ENCODE data around the gene P2RY12.

The P2RY12 gene

GRCh38 chr3:151328298-151328995 lies 56.1 kb downstream of the P2RY12 start:
- no peak; the same call in 1 of the 2 replicates for TF ChIP-seq CTCF (IDR thresholded peaks at IDR 0.05; ENCODE audit: low read depth, low read length)
- DNase-seq (ENCODE audit: extremely low read depth, low read depth), result no peak

- no peak for DNase-seq (ENCODE audit: extremely low read depth, low read depth)
Observed at GRCh38 chr3:151327571-151328198, 56.9 kb downstream of the P2RY12 start.

GRCh38 chr3:151322511-151322910 lies 62.0 kb downstream of the P2RY12 start:
- no peak for TF ChIP-seq CTCF (IDR thresholded peaks at IDR 0.05; ENCODE audit: low read depth, low read length)

More at GRCh38 chr3:151327571-151328198, 56.9 kb downstream of the P2RY12 start:
- TF ChIP-seq CTCF (IDR thresholded peaks at IDR 0.05; ENCODE audit: low read depth, low read length), result peak; percentile 49

GRCh38 chr3:151321526-151321925 lies 63.0 kb downstream of the P2RY12 start:
- no peak for TF ChIP-seq CTCF (IDR thresholded peaks at IDR 0.05; ENCODE audit: low read depth, low read length)
- DNase-seq (ENCODE audit: extremely low read depth, low read depth), result no peak

More at GRCh38 chr3:151322511-151322910, 62.0 kb downstream of the P2RY12 start:
- DNase-seq (ENCODE audit: extremely low read depth, low read depth), result no peak

GRCh38 chr3:151320131-151320530 lies 64.4 kb downstream of the P2RY12 start:
- DNase-seq (ENCODE audit: extremely low read depth, low read depth), result no peak
- TF ChIP-seq CTCF (IDR thresholded peaks at IDR 0.05; ENCODE audit: low read depth, low read length), result no peak

- no peak for DNase-seq (ENCODE audit: extremely low read depth, low read depth)
- TF ChIP-seq CTCF (IDR thresholded peaks at IDR 0.05; ENCODE audit: low read depth, low read length), result no peak
Observed at GRCh38 chr3:151319628-151320027, 64.9 kb downstream of the P2RY12 start.

GRCh38 chr3:151318991-151319390 lies 65.6 kb downstream of the P2RY12 start:
- TF ChIP-seq CTCF (IDR thresholded peaks at IDR 0.05; ENCODE audit: low read depth, low read length), result no peak
- DNase-seq (ENCODE audit: extremely low read depth, low read depth), result no peak
